HEK293 (cell line): ENCODE data around the gene ZNF763.

Experiments used
- PRDM10 ChIP-seq: fragments of 450-650 bp; formaldehyde crosslinking; IDR thresholded peaks from 2 replicates; pipeline ENCODE4 v1.5.1; 2016; ENCODE audit warnings: missing biosample characterization, missing genetic modification characterization
- TCF7L2 ChIP-seq: IDR thresholded peaks from 2 replicates; pipeline ENCODE4 v1.6.1; 2011; ENCODE audit warnings: low read depth, mild to moderate bottlenecking, inconsistent platforms, low read length, moderate library complexity, borderline replicate concordance
- ZNF146 ChIP-seq: fragments of 450-650 bp; formaldehyde crosslinking; IDR thresholded peaks from 2 replicates; pipeline ENCODE4 v1.5.1; 2016; ENCODE audit warnings: missing biosample characterization, missing genetic modification characterization
- ZNF184 ChIP-seq: fragments of 450-650 bp; IDR thresholded peaks from 2 replicates; pipeline ENCODE4 v1.5.1; 2018; ENCODE audit warnings: missing biosample characterization, mild to moderate bottlenecking, missing genetic modification characterization
- ZNF2 ChIP-seq: fragments of 450-650 bp; formaldehyde crosslinking; IDR thresholded peaks from 2 replicates; pipeline ENCODE4 v1.5.1; 2016; ENCODE audit warnings: missing biosample characterization, missing genetic modification characterization
- ZNF221 ChIP-seq: fragments of 450-650 bp; formaldehyde crosslinking; IDR thresholded peaks from 2 replicates; pipeline ENCODE4 v1.5.1; 2017; ENCODE audit warnings: missing biosample characterization, missing genetic modification characterization, borderline replicate concordance
- ZNF239 ChIP-seq: fragments of 450-650 bp; formaldehyde crosslinking; IDR thresholded peaks from 2 replicates; pipeline ENCODE4 v1.5.1; 2016; ENCODE audit warnings: missing biosample characterization, missing genetic modification characterization
- ZNF274 ChIP-seq, 2 experiments: fragments of 200-500 bp in 1 of 2; fragments of 450-650 bp in 1 of 2; sonication (Bioruptor generic) in 1 of 2; formaldehyde crosslinking in 1 of 2; IDR thresholded peaks; 2 replicates each; pipeline versions ENCODE4 v1.5.1 to v1.6.1; 2014 to 2016; ENCODE audit warnings: borderline replicate concordance in 1 of 2, inconsistent platforms in 1 of 2, low read length in 1 of 2, missing biosample characterization in 1 of 2, missing genetic modification characterization in 1 of 2
- ZNF621 ChIP-seq: fragments of 450-650 bp; formaldehyde crosslinking; IDR thresholded peaks from 2 replicates; pipeline ENCODE4 v1.5.1; 2017; ENCODE audit warnings: missing biosample characterization, missing genetic modification characterization
- ZNF670 ChIP-seq: fragments of 450-650 bp; formaldehyde crosslinking; IDR thresholded peaks from 2 replicates; pipeline ENCODE4 v1.5.1; 2016; ENCODE audit warnings: missing biosample characterization, missing genetic modification characterization, low read depth
- TF ChIP-seq, protein P1 (sequence below): fragments of 450-650 bp; formaldehyde crosslinking; IDR thresholded peaks from 2 replicates; pipeline ENCODE4 v1.5.1; 2016; ENCODE audit warnings: missing biosample characterization, missing genetic modification characterization
- TF ChIP-seq, protein P2 (sequence below): fragments of 450-650 bp; formaldehyde crosslinking; IDR thresholded peaks from 2 replicates; pipeline ENCODE4 v1.5.1; 2016; ENCODE audit warnings: missing biosample characterization, missing genetic modification characterization
- TF ChIP-seq, protein P3 (sequence below): IDR thresholded peaks from 2 replicates; pipeline ENCODE4 v1.6.1; 2011; ENCODE audit warnings: mild to moderate bottlenecking, low read depth, low read length, borderline replicate concordance

- no peak for TF ChIP-seq ZNF670 (tag by site-specific recombination)
- TF ChIP-seq ZNF221 (tag by site-specific recombination) = no peak
- TF ChIP-seq, protein P1, sequence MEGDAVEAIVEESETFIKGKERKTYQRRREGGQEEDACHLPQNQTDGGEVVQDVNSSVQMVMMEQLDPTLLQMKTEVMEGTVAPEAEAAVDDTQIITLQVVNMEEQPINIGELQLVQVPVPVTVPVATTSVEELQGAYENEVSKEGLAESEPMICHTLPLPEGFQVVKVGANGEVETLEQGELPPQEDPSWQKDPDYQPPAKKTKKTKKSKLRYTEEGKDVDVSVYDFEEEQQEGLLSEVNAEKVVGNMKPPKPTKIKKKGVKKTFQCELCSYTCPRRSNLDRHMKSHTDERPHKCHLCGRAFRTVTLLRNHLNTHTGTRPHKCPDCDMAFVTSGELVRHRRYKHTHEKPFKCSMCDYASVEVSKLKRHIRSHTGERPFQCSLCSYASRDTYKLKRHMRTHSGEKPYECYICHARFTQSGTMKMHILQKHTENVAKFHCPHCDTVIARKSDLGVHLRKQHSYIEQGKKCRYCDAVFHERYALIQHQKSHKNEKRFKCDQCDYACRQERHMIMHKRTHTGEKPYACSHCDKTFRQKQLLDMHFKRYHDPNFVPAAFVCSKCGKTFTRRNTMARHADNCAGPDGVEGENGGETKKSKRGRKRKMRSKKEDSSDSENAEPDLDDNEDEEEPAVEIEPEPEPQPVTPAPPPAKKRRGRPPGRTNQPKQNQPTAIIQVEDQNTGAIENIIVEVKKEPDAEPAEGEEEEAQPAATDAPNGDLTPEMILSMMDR (tag by site-specific recombination) = no peak
- no peak for TF ChIP-seq TCF7L2
- no peak for TF ChIP-seq ZNF274 (IDR thresholded peaks at IDR 0.05; ENCODE audit: low read length)
- TF ChIP-seq ZNF274 (tag by site-specific recombination; IDR thresholded peaks at IDR 0.05; ENCODE audit: borderline replicate concordance) = no peak
- TF ChIP-seq ZNF184 (tag by site-specific recombination) = no peak
- no peak for TF ChIP-seq PRDM10 (tag by site-specific recombination)
- TF ChIP-seq ZNF146 (tag by site-specific recombination) = no peak
- TF ChIP-seq, protein P2, sequence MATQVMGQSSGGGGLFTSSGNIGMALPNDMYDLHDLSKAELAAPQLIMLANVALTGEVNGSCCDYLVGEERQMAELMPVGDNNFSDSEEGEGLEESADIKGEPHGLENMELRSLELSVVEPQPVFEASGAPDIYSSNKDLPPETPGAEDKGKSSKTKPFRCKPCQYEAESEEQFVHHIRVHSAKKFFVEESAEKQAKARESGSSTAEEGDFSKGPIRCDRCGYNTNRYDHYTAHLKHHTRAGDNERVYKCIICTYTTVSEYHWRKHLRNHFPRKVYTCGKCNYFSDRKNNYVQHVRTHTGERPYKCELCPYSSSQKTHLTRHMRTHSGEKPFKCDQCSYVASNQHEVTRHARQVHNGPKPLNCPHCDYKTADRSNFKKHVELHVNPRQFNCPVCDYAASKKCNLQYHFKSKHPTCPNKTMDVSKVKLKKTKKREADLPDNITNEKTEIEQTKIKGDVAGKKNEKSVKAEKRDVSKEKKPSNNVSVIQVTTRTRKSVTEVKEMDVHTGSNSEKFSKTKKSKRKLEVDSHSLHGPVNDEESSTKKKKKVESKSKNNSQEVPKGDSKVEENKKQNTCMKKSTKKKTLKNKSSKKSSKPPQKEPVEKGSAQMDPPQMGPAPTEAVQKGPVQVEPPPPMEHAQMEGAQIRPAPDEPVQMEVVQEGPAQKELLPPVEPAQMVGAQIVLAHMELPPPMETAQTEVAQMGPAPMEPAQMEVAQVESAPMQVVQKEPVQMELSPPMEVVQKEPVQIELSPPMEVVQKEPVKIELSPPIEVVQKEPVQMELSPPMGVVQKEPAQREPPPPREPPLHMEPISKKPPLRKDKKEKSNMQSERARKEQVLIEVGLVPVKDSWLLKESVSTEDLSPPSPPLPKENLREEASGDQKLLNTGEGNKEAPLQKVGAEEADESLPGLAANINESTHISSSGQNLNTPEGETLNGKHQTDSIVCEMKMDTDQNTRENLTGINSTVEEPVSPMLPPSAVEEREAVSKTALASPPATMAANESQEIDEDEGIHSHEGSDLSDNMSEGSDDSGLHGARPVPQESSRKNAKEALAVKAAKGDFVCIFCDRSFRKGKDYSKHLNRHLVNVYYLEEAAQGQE (tag by site-specific recombination) = no peak
- TF ChIP-seq ZNF621 (tag by site-specific recombination) = no peak
- no peak for TF ChIP-seq ZNF2
- TF ChIP-seq ZNF239 (tag by site-specific recombination) = no peak
- TF ChIP-seq, protein P3, sequence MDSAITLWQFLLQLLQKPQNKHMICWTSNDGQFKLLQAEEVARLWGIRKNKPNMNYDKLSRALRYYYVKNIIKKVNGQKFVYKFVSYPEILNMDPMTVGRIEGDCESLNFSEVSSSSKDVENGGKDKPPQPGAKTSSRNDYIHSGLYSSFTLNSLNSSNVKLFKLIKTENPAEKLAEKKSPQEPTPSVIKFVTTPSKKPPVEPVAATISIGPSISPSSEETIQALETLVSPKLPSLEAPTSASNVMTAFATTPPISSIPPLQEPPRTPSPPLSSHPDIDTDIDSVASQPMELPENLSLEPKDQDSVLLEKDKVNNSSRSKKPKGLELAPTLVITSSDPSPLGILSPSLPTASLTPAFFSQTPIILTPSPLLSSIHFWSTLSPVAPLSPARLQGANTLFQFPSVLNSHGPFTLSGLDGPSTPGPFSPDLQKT = no peak
Measured at GRCh38 chr19:11979527-11979926, 14.7 kb downstream of the ZNF763 start.
